Measurements from ENCODE around the gene UIMC1. TPM values are rescaled to one million over a fixed set of nuclear protein-coding genes. Genes with fewer than 3 reads are reported as not detected.

Gene UIMC1
- total RNA-seq, 1 experiment from 2014 or later: 96.3 TPM

GRCh38 chr5:176906796-176907195 lies 99.8 kb downstream of the UIMC1 start:
- Mint-ChIP-seq H3K4me1 (ENCODE audit: insufficient read depth, unreplicated experiment) (no peaks in the 10 kb centered on the region), H3K4me3 (ENCODE audit: unreplicated experiment) (no peak overlapping the region), H3K27ac (ENCODE audit: low read depth, unreplicated experiment) (no peak overlapping the region), H3K9me3 (ENCODE audit: unreplicated experiment) (no peaks in the 10 kb centered on the region), H3K36me3 (ENCODE audit: insufficient read depth, unreplicated experiment) (peaks cover 86% of the 10 kb centered on the region), H3K27me3 (ENCODE audit: insufficient read depth, unreplicated experiment) (no peaks in the 10 kb centered on the region)
- no peak for DNase-seq (ENCODE audit: unreplicated experiment)
- ChIA-PET POLR2A (interaction anchor here (0.7 kb wide), 1 partner anchor 63 kb away, joined by 3 read pairs; no protein-coding TSS in a partner anchor), CTCF (interaction anchor here (1.3 kb wide), 1 partner anchor 249 kb away, joined by 6 read pairs; no protein-coding TSS in a partner anchor)
- no TSS peak for BruUV-seq (replicated peaks)
- intact Hi-C loops (cut with micrococcal nuclease): no loop called here
- no peak for TF ChIP-seq CTCF (IDR thresholded peaks at IDR 0.05; ENCODE audit: unreplicated experiment)

GRCh38 chr5:176906126-176906525 lies 100.5 kb downstream of the UIMC1 start:
- BruUV-seq (replicated peaks): no TSS peak
- CTCF ChIA-PET: interaction anchor here (0.6 to 1.3 kb wide), 2 partner anchors 146 to 248 kb away, joined by 3 to 6 read pairs; no protein-coding TSS in a partner anchor
- H3K4me1 Mint-ChIP-seq (ENCODE audit: insufficient read depth, unreplicated experiment): no peaks in the 10 kb centered on the region
- no peak overlapping the region for H3K4me3 Mint-ChIP-seq (ENCODE audit: unreplicated experiment)
- no peaks in the 10 kb centered on the region for H3K27me3 Mint-ChIP-seq (ENCODE audit: insufficient read depth, unreplicated experiment)
- H3K36me3 Mint-ChIP-seq (ENCODE audit: insufficient read depth, unreplicated experiment): peaks cover 93% of the 10 kb centered on the region
- no peak for TF ChIP-seq CTCF (IDR thresholded peaks at IDR 0.05; ENCODE audit: unreplicated experiment)
- POLR2A ChIA-PET: interaction anchor here (0.7 kb wide), 1 partner anchor 62 kb away, joined by 3 read pairs; no protein-coding TSS in a partner anchor
- DNase-seq (ENCODE audit: unreplicated experiment): no peak
- no peaks in the 10 kb centered on the region for H3K9me3 Mint-ChIP-seq (ENCODE audit: unreplicated experiment)
- intact Hi-C loops (cut with micrococcal nuclease): no loop called here
- no peak overlapping the region for H3K27ac Mint-ChIP-seq (ENCODE audit: low read depth, unreplicated experiment)

GRCh38 chr5:176904276-176904675 lies 102.3 kb downstream of the UIMC1 start:
- H3K4me1 Mint-ChIP-seq (ENCODE audit: insufficient read depth, unreplicated experiment): no peaks in the 10 kb centered on the region
- no peak overlapping the region for H3K27ac Mint-ChIP-seq (ENCODE audit: low read depth, unreplicated experiment)
- intact Hi-C loops (cut with micrococcal nuclease): no loop called here
- no peaks in the 10 kb centered on the region for H3K27me3 Mint-ChIP-seq (ENCODE audit: insufficient read depth, unreplicated experiment)
- no peak for TF ChIP-seq CTCF (IDR thresholded peaks at IDR 0.05; ENCODE audit: unreplicated experiment)
- POLR2A ChIA-PET: interaction anchor here (1.4 kb wide), 1 partner anchor 14 kb away, joined by 3 read pairs; no protein-coding TSS in a partner anchor
- H3K36me3 Mint-ChIP-seq (ENCODE audit: insufficient read depth, unreplicated experiment): peaks cover 90% of the 10 kb centered on the region
- H3K4me3 Mint-ChIP-seq (ENCODE audit: unreplicated experiment): no peak overlapping the region
- CTCF ChIA-PET: interaction anchor here (2.1 to 4.3 kb wide), 2 partner anchors 243 to 246 kb away, joined by 10 to 36 read pairs; no protein-coding TSS in a partner anchor
- H3K9me3 Mint-ChIP-seq (ENCODE audit: unreplicated experiment): no peaks in the 10 kb centered on the region
- DNase-seq (ENCODE audit: unreplicated experiment): no peak
- no TSS peak for BruUV-seq (replicated peaks)

- H3K36me3 Mint-ChIP-seq (ENCODE audit: insufficient read depth, unreplicated experiment): peaks cover 78% of the 10 kb centered on the region
- H3K4me1 Mint-ChIP-seq (ENCODE audit: insufficient read depth, unreplicated experiment): no peaks in the 10 kb centered on the region
- H3K4me3 Mint-ChIP-seq (ENCODE audit: unreplicated experiment): no peak overlapping the region
- H3K27me3 Mint-ChIP-seq (ENCODE audit: insufficient read depth, unreplicated experiment): no peaks in the 10 kb centered on the region
- H3K9me3 Mint-ChIP-seq (ENCODE audit: unreplicated experiment): no peaks in the 10 kb centered on the region
- intact Hi-C loops (cut with micrococcal nuclease): no loop called here
- BruUV-seq (replicated peaks): no TSS peak
- DNase-seq (ENCODE audit: unreplicated experiment): no peak
- no peak for TF ChIP-seq CTCF (IDR thresholded peaks at IDR 0.05; ENCODE audit: unreplicated experiment)
- CTCF ChIA-PET: interaction anchor here (0.5 to 4.3 kb wide), 5 partner anchors 90 to 321 kb away, joined by 3 to 36 read pairs (median 3); no protein-coding TSS in a partner anchor
- POLR2A ChIA-PET: interaction anchor here (1.4 kb wide), 1 partner anchor 15 kb away, joined by 3 read pairs; no protein-coding TSS in a partner anchor
- H3K27ac Mint-ChIP-seq (ENCODE audit: low read depth, unreplicated experiment): no peak overlapping the region
Observed at GRCh38 chr5:176902911-176903664, 103.5 kb downstream of the UIMC1 start.

All from MCF 10A (cell line).